ENCODE data around the gene CACNA1G.

CACNA1G gene

DNA sequence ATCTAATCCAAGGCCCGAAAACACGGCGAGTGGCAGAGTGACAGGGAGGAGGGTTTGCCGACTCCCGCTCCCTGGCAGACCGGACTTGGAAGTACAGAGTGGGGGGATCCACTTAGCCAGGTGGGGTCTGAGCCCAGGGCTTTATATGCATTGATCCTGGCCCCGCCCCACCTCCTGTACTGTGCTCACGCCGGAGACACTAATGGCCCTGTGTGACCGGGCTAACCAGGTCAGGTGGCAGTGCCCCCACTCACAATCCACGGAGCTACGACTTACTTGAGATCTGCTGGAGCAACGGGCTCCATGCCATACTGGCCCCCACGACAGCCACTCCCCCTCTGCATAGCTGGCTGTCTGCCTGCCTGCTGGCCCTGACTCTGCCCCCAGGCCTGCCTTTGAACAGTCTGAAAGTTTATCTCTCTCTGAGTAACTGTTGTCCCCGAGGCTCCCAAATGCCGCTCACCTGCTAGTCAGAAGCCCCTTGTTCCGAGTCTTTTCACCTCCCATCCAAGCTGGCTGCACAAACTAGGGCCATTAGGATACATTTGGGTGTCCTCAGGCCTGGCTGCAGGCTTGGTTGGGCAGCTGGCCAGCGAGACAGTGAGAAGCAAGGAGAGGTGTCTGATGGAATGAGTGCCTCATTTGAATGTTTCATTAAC is 28.0 kb downstream of the CACNA1G start:
- no peak for DNase-seq (ENCODE audit: low spot score)

DNA sequence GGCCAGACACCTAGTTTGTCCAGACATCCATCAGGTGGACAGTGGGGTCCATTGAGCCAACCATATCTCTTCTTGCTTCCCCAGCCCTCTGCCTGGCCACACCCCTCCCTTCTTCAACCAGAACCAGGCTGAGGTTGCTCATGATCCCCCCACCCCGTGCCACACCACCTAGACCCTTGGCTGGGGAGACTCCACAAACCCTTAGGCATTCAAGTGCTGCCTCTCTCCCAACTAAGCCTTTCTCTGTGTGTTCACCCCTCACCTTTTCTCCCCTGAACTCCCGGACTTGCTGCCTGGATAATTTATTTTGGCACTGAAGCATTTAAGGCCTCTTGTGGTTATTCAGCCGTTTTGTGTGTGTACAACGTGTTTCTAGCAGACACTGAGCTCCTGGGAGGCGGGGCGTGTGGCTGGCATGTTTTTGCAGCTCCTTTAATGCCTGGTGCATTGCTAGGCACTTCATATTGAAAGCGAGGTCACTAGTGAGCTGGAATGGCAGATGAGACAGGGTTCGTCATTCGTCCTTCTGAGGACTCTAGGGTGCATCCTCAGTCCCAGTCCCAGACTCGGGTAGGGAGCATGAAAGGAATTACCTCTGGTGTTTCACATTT is 28.7 kb downstream of the CACNA1G start:
- no peak for DNase-seq (ENCODE audit: low spot score)

DNA sequence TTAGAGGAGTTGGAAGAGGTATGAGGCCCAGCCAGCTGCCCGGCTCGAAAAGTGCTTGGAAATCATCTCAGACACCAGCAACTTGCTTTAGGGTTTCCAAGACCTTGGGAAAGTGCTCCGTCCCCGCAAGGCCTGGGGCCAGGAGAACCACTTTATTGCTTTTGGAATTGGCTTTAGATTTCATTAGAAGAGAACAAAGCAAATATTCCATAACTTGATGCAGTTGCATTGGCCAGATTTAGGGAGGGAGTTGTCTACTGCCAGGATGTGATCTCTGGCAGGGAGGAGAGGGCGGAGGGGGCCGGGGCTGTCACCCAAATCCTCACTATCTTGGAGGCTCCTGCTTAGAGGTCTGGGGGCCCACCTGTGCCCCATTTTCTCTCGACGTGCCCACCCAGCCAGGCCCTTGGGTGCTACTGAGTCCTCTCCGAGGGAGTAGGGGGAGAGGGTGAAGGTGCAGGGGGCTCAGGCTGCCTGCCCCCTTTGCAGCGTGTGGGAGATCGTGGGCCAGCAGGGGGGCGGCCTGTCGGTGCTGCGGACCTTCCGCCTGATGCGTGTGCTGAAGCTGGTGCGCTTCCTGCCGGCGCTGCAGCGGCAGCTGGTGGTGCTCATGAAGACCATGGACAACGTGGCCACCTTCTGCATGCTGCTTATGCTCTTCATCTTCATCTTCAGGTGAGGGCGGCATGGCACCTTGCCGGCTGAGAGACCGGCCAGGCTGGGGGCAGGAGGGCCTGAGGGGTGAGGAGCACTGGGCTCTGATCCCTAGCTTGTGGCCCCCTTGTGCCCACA is 30.6 kb downstream of the CACNA1G start:
- DNase-seq (ENCODE audit: low spot score), result no peak

DNA sequence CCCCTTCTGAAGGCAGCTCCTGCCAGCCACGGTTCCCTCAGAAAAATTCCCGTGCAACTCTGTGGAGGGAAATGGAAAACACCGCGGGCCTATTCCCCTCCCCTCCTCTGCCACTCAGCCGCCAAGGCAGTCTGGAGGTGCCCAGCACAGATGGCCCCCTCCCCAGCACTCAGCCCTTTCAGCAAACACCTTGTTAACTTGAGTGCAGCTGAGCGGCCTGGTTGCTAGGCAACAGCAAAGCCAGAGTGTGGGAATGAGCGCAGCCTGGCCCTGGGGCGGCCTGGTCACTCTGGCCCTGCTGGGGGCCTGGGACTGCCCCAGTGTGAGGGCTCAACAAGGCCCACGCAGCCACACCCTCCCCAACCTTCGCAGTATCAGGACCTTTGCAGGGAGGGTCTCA is 32.8 kb downstream of the CACNA1G start:
- DNase-seq (ENCODE audit: low spot score), result no peak

DNA sequence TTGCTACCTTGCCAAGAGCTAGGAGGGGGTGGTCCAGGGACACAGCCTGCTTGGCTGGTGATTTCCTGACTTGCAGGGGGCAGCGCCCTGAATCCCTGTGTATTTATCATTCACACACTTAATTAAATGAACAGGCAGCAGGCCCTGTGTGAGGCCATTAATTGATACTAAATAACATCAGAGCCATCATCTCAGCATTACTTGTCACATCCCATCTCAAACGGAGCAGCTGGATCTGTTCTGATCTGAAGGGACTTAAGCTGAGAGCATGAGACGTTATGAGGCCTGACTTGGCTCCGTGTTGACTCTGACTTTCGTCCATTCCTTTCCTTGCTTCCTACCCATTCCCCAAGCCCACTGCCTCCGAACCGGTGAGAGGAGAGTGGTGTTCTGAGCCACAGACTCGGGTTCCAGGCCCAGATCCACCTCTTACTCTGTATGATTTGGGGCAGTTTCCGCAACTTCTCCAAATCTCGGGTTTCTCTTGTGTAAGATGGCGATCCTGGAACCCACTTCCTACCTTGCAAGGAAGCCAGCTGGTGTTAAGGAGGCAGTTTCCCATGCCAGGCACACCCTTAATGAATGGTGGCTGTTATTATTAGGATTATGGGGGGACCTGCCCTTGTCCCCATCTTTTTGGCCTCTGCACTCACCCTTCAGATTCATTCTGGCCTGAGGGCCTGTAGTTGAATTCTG is 33.8 kb downstream of the CACNA1G start:
- DNase-seq (ENCODE audit: low spot score), result no peak

DNA sequence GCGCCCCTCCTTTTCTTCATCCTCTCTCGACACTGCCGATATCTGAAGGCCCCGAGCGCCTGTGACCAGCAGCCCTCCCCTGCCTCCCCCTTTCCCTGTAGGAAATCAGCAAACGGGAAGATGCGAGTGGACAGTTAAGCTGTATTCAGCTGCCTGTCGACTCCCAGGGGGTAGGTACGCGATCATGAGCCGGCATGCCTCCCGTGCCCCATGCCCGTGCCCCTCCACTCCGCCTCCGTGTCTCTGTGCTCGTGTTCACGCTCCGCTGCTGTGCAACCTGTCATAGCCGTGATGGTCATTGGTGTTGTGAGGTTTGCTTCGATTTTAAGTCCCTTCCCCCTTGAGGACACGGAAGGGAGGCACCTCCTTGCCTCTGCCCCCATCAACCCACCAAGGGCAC is 34.4 kb downstream of the CACNA1G start:
- no peak for DNase-seq (ENCODE audit: low spot score)

DNA sequence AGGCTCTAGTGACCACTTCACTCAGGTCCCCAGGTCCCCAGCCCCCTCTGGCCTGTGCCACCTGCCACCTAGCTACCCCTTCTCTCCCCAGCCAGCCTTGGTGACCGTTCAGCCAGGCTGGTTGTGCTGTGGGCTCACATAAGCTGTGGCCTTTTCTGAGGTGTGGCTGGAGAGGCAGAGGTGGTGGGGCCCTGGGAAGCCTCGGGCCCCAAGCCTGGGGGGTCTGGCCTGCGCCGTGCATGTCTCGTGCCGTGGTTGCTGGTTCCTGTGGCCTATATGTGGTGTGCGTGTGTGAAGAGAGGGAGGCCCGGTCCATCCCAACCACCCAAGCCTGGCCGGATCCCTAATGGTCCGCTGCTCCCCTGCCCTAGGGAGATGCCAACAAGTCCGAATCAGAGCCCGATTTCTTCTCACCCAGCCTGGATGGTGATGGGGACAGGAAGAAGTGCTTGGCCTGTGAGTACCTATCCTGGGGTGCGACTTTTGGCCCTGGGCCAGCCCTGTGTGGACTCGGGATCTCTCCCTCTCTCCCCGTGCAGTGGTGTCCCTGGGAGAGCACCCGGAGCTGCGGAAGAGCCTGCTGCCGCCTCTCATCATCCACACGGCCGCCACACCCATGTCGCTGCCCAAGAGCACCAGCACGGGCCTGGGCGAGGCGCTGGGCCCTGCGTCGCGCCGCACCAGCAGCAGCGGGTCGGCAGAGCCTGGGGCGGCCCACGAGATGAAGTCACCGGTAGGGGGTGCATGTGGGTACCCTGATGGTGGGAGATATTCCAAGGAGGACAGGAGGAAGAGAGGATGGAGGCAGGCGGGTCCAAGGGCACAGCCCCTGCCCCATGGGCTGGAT is 35.9 kb downstream of the CACNA1G start:
- DNase-seq (ENCODE audit: low spot score), result no peak

DNA sequence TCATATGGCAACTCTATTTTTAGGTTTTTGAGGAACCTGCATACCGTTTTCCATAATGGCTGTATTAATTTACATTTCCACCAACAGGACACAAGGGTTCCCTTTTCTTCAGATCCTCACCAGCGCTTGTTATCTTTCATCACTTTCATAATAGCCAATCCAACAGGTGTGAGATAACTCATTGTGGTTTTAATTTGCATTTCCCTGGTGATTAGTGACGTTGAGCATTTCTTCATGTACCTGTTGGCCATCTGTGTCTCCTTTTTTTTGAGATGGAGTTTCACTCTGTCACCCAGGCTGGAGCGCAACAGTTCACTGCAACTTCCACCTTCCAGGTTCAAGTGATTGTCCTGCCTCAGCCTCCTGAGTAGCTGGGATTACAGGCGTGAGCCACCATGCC is 38.0 kb downstream of the CACNA1G start:
- no peak for DNase-seq (ENCODE audit: low spot score)

DNA sequence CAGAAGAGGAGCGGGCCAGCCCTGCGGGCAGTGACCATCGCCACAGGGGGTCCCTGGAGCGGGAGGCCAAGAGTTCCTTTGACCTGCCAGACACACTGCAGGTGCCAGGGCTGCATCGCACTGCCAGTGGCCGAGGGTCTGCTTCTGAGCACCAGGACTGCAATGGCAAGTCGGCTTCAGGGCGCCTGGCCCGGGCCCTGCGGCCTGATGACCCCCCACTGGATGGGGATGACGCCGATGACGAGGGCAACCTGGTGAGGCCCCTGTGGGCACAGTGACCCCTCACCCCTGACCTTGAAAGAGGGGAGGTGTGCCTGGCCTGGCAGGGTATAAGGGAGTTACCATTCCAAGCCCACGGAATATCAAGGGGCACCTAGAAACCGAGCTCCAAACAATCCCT is 39.1 kb downstream of the CACNA1G start:
- no peak for DNase-seq (ENCODE audit: low spot score)

DNA sequence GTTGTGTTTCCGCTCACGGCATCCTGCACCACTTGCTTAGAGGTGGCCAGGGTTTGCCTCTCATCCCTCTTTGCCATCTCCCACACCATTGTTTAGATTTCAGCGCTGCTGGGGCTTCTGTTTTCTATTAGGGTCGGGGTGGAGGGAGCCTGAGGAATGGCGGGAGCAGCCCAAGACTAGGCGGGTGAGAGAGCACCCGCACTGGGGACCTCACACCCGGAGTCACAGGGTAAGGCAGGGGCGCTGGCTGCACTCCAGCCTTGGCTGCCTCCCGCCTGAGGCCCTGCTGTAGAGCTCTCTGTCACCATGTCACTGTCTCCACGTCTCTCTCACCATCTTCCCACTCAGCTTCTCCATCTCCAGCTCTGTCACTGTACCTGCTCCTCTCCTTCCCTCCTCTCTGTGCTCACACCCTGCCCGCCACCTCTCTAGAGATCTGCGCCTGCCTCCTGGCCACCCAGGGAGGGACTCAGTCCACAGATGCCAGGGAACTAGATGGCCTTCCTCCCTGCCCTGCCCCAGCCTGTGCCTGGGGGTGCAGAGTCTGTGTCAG is 41.4 kb downstream of the CACNA1G start:
- DNase-seq (ENCODE audit: low spot score), result no peak

DNA sequence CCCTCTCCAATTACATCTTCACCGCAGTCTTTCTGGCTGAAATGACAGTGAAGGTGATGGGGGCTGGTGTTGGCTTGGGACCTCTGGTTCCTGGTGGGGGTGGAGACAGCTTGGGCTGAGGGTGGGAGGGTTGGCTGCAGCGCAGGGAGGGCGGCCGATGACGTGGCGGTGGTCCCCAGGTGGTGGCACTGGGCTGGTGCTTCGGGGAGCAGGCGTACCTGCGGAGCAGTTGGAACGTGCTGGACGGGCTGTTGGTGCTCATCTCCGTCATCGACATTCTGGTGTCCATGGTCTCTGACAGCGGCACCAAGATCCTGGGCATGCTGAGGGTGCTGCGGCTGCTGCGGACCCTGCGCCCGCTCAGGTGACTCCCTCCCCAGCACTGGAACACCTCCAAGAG is 42.3 kb downstream of the CACNA1G start:
- no peak for DNase-seq (ENCODE audit: low spot score)

DNA sequence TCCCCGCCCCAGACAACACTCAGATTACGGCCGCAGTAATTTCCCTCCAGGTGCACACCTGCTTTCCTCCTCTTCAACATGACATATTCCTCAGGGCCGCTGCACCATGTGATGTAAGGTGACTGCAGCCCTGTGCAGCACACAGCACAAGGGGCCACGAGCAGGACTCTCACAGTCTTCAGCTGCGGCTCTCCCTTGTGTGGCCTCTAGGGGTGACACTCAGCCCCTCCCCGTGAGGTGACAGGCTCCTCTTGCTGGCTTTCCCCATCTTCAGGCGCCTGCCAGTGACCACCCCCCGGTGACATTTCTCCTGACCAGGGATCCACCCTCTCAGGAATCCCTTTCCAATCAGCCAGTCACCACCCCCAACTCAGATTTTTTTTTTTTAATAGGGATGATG is 42.8 kb downstream of the CACNA1G start:
- no peak for DNase-seq (ENCODE audit: low spot score)

DNA sequence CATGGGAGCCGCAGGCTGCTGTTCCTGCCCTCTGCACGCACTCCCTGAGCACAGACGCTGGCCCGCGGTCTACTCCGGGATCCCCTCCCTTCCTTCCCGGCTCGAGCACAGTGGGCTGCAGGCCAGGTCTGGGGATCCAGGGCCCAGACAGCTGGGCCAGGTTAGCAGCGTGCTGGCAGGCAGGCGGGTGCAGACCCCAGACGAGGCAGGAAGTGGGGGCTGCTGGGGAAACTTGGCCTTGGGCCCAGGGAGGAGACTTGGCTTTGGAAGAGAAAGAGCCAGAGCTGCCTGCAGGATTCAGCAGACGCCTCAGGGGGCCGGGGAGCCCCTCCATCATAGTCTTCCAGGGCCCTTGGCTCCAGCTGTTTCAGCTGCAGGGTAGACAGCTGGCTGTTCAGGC is 44.0 kb downstream of the CACNA1G start:
- DNase-seq (ENCODE audit: low spot score), result no peak

DNA sequence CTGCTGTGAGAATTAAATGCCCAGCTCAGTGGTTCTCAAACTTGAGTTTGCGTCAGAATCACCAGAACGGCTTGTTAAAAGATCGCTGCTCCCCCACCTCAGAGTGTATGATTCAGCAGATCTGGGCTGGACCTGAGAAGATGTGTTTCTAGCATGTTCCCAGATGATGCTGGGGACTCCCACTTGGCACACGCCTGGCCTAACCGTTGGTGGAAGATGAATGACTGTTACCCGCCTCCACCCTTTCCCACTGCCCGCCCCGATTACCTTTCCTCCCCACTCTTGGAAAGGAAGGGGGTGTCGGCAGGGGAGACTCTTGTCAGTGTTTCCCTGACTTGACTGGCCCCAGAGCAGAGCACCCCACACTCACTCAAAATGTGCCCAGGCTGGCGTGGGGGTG is 44.9 kb downstream of the CACNA1G start:
- DNase-seq (ENCODE audit: low spot score), result no peak

DNA sequence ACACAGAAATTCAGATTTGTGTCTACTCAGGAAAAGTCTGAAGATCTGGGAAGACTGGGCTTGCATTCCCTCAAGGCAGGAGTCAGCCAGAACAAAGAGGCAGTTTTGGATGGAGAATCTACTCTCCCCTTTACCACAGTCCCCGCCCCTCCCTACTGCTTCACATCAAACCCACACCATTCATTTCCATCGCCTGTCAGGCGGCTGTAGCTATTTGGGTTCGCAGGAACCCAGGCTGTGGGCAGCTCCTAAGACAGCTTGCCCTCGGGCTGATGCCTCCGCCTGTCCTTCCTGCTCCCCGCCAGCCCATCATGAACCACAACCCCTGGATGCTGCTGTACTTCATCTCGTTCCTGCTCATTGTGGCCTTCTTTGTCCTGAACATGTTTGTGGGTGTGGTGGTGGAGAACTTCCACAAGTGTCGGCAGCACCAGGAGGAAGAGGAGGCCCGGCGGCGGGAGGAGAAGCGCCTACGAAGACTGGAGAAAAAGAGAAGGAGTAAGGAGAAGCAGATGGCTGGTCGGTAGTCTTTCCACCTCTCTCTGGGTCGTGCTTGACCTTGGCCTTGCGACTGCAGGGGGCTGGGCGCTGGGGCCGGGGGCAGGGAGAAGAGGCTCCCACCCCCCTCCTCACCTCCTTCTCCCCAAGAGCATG is 47.1 kb downstream of the CACNA1G start:
- DNase-seq (ENCODE audit: low spot score), result no peak

DNA sequence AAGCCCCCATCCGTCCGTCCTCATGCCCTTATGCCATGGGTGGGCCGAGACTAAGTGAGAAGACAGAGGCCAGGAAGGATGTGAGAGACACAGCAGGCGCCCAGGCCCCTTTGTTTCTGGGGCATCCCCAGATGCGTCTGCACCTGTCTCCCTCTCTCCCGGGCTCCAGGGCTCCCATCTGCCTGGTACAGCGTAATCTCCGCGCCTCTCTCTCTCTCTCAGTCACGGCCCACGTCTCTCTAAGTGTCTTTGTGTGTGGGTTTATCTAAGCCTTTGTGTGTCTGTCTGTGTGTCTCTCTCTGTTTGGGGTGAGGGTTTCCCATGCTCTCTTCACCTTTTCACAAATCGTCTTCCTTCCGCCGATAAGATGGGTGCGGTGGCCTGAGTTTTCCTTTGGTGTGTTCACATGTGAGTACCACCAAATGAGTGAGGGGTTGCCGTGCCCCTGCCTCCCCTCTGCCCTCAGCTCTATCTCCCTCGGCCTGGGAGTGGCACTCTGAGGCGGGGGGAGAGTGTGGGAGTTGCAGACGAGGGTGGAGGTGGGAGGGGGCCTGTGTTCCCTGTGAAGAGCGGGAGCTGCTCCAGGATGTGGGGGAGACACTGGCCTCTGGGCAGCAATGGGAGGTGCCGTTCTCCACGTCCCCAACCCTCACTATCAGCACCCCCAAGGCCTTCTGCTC is 48.3 kb downstream of the CACNA1G start:
- no peak for DNase-seq (ENCODE audit: low spot score)

DNA sequence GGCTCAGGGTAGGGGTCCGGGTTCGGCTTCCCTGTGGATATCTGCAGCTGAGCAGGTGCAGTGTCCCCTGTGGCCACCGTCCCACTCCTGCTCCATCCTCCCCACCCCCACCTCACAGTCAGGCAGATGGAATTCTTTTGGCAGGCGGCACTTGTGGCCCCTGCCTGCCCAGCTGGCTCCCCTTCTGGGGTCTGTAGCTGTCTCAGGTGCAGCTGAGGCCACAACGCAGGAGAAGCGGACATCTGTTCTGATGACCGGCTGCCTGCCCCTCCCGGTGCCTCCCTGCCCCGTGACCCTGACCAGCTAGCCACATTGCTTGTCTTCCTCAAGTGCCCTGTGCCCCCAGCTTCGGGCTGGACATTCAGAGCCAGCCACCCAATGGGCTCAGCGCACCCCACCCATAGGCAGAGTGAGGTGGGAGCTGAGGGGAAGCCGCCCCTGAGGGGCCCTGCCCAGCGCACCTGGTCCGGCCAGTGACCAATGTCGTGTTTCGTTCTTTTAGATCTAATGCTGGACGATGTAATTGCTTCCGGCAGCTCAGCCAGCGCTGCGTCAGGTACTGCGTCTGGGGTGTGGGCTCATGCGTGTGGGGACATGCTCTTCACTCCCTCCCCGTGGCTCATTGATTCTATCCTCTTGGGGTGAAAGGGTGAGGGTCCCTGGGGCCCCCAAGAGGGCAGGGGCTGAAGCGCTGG is 49.0 kb downstream of the CACNA1G start:
- no peak for DNase-seq (ENCODE audit: low spot score)

DNA sequence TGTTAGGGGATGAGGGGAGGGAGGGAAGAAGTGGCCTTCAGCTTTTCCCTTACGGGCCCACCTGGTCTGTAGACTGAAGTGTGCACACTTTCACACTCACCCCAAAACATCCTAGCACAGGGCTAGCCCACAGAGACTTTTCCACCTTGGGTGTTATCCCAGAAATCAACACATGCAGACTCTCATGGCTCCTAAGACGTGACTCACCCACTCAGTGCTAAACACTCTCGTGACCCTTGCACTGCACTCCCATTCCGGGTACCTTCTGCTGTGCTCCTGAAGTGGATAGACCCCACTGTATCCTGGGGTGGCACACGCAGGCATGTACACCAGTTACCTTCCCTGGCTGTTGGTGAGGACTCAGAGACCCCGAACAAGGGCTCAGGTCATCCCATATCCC is 51.1 kb downstream of the CACNA1G start:
- no peak for DNase-seq (ENCODE audit: low spot score)

DNA sequence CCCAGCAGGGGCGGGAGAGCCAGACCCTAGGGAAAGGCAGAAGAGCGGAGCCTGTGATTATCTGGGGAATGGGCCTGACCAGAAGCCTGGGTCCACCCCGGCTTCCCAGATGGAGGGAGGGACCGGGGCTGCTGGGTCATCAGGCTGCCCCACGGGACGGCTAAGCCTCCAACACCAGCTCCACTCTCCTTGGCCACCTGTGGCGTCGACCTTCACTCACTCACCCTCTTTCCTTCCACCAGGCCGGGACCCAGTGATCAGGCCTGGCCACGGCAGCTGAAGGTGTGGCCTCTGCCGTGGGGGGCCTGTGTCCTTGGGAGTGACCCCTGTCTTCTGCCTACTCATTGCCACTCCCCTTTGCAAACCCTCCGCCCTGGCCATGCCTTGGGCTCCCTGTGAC is 51.8 kb downstream of the CACNA1G start:
- DNase-seq (ENCODE audit: low spot score), result no peak

Data from activated CD4-positive, alpha-beta T cell treated with anti-CD3 and anti-CD28 coated beads, Interleukin-2, Interleukin-4, amounts not matched to agents 100 ng/mL and 50 ng/mL, durations not matched to agents 16 hours and 8 hours (primary cell).